HEK293T (cell line): Measurements from ENCODE around the gene SMC6.

Experiments
- CTCF ChIA-PET: fragments of 350-600 bp; formaldehyde crosslinking; extraction: SDS; loops from one replicate; lab custom pipeline; 2021; ENCODE audit warnings: antibody characterized with exemption, inconsistent platforms; lab: Yijun Ruan, JAX
- POLR2A ChIA-PET: fragments of 350-600 bp; formaldehyde crosslinking; extraction: SDS; loops from one replicate; lab custom pipeline; 2020; ENCODE audit warnings: antibody characterized with exemption, inconsistent platforms; lab: Yijun Ruan, JAX
- DNase-seq: peaks from one replicate; pipeline ENCODE4 v3.0.0; 2012; ENCODE audit warnings: mixed read lengths; ENCODE audit errors: extremely low spot score
- ARNT ChIP-seq: fragments of 450-650 bp; IDR thresholded peaks from 2 replicates; pipeline ENCODE4 v1.6.1; 2017; ENCODE audit warnings: mild to moderate bottlenecking
- BHLHE40 ChIP-seq: fragments of 450-650 bp; IDR thresholded peaks from 2 replicates; pipeline ENCODE4 v1.6.1; 2016; ENCODE audit warnings: mild to moderate bottlenecking, moderate library complexity, borderline replicate concordance
- CTBP1 ChIP-seq: fragments of 450-650 bp; IDR thresholded peaks from 2 replicates; pipeline ENCODE4 v1.6.1; 2016; ENCODE audit warnings: borderline replicate concordance
- ELF4 ChIP-seq: fragments of 450-650 bp; IDR thresholded peaks from 2 replicates; pipeline ENCODE4 v1.6.1; 2017; ENCODE audit warnings: antibody characterized with exemption
- FOXA1 ChIP-seq: fragments of 450-650 bp; IDR thresholded peaks from 2 replicates; pipeline ENCODE4 v1.6.1; 2016; ENCODE audit warnings: mild to moderate bottlenecking
- FOXK2 ChIP-seq: fragments of 450-650 bp; IDR thresholded peaks from 2 replicates; pipeline ENCODE4 v1.6.1; 2016; ENCODE audit warnings: mild to moderate bottlenecking
- FOXM1 ChIP-seq: fragments of 450-650 bp; IDR thresholded peaks from 2 replicates; pipeline ENCODE4 v1.6.1; 2017; ENCODE audit warnings: mild to moderate bottlenecking, borderline replicate concordance
- HDGF ChIP-seq: fragments of 450-650 bp; IDR thresholded peaks from 2 replicates; pipeline ENCODE4 v1.6.1; 2017; ENCODE audit warnings: antibody characterized with exemption, borderline replicate concordance
- L3MBTL2 ChIP-seq: fragments of 450-650 bp; conservative IDR thresholded peaks from 2 replicates; pipeline ENCODE4 v1.6.1; 2016; ENCODE audit warnings: mild to moderate bottlenecking
- LEF1 ChIP-seq: fragments of 450-650 bp; IDR thresholded peaks from 2 replicates; pipeline ENCODE4 v1.6.1; 2017; ENCODE audit warnings: mild to moderate bottlenecking, borderline replicate concordance
- NFRKB ChIP-seq: fragments of 450-650 bp; IDR thresholded peaks from 2 replicates; pipeline ENCODE4 v1.6.1; 2016; ENCODE audit warnings: mild to moderate bottlenecking, moderate library complexity
- PKNOX1 ChIP-seq: fragments of 450-650 bp; IDR thresholded peaks from 2 replicates; pipeline ENCODE4 v1.6.1; 2016
- SP1 ChIP-seq: fragments of 450-650 bp; IDR thresholded peaks from 2 replicates; pipeline ENCODE4 v1.6.1; 2017
- SUZ12 ChIP-seq: fragments of 450-650 bp; IDR thresholded peaks from 2 replicates; pipeline ENCODE4 v1.6.1; 2016; ENCODE audit warnings: mild to moderate bottlenecking
- TARDBP ChIP-seq: fragments of 450-650 bp; IDR thresholded peaks from 2 replicates; pipeline ENCODE4 v1.6.1; 2016
- ZNF384 ChIP-seq: fragments of 450-650 bp; IDR thresholded peaks from 2 replicates; pipeline ENCODE4 v1.6.1; 2016

The SMC6 gene

GRCh38 chr2:17765398-17765797 is 11.8 kb upstream of the SMC6 start:
- no peak for DNase-seq
- ChIA-PET CTCF (no interaction called here), POLR2A (no interaction called here)
- TF ChIP-seq ELF4 (no peak), NFRKB (no peak), LEF1 (no peak), SP1 (no peak), BHLHE40 (no peak), FOXK2 (no peak), L3MBTL2 (no peak), ZNF384 (no peak), ARNT (no peak), TARDBP (no peak), CTBP1 (no peak), FOXA1 (no peak), FOXM1 (no peak), HDGF (no peak), SUZ12 (no peak), PKNOX1 (no peak)

GRCh38 chr2:17763641-17764333 is 10.2 kb upstream of the SMC6 start:
- no peak for DNase-seq
- ChIA-PET POLR2A (no interaction called here), CTCF (no interaction called here)
- TF ChIP-seq PKNOX1: no peak
- TF ChIP-seq CTBP1: no peak
- no peak for TF ChIP-seq L3MBTL2
- no peak for TF ChIP-seq NFRKB
- TF ChIP-seq BHLHE40: no peak
- no peak for TF ChIP-seq FOXM1
- TF ChIP-seq ELF4: no peak
- TF ChIP-seq TARDBP: no peak
- no peak for TF ChIP-seq SUZ12
- TF ChIP-seq LEF1: no peak
- no peak for TF ChIP-seq ZNF384
- no peak for TF ChIP-seq SP1
- no peak for TF ChIP-seq ARNT
- TF ChIP-seq FOXK2: no peak
- no peak for TF ChIP-seq FOXA1
- no peak for TF ChIP-seq HDGF

DNA sequence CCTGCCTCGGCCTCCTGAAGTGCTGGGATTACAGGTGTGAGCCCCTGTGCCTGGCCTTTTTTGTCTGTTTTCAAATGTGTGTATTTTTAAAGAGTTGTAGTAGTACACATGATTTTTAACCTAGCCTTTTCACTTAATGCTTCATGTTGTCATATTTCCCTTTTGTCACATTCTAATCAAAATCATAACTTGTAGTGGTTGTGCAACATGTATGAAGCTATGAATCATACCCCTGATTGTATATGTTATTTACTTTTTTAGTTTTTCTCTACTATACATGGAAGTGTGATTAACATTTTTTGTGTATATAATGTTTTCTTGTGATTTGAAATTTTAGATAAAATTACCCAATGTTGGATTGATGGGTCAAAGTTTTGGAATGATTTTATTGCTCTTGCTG is 8.8 kb upstream of the SMC6 start:
- ChIA-PET POLR2A (no interaction called here), CTCF (no interaction called here)
- DNase-seq: no peak
- TF ChIP-seq PKNOX1 (no peak), ARNT (no peak)

GRCh38 chr2:17759805-17760204 is 6.2 kb upstream of the SMC6 start:
- no peak for DNase-seq
- ChIA-PET POLR2A (no interaction called here), CTCF (no interaction called here)
- no peak for TF ChIP-seq HDGF
- TF ChIP-seq FOXM1: no peak
- no peak for TF ChIP-seq TARDBP
- no peak for TF ChIP-seq FOXK2
- no peak for TF ChIP-seq CTBP1
- TF ChIP-seq NFRKB: no peak
- no peak for TF ChIP-seq SP1
- TF ChIP-seq ARNT: no peak
- TF ChIP-seq PKNOX1: no peak
- TF ChIP-seq SUZ12: no peak

DNA sequence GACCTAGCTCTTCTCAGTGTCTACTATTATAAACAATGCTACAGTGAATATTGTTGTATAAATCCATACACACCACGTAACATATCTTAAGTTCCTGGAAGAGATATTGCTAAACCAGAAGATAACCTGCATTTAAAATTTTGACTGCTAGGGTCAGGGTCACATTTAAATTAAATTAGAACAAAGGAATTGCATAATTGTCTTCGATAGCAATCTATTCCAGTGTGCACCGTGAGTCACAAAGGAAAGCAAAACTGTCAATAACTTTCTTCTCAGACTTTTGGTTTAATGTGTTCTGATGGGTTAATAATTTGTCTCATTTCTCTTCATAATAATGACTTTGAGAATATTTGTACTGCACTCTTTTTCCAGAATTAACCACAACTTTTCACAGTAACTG is 4.5 kb upstream of the SMC6 start:
- TF ChIP-seq ZNF384 (no peak), FOXK2 (no peak), L3MBTL2 (no peak), CTBP1 (no peak), ARNT (no peak)
- POLR2A ChIA-PET: no interaction called here
- no peak for DNase-seq
- CTCF ChIA-PET: interaction anchor here (0.7 kb wide), 1 partner anchor 18 kb away, joined by 3 read pairs; no protein-coding TSS in a partner anchor

DNA sequence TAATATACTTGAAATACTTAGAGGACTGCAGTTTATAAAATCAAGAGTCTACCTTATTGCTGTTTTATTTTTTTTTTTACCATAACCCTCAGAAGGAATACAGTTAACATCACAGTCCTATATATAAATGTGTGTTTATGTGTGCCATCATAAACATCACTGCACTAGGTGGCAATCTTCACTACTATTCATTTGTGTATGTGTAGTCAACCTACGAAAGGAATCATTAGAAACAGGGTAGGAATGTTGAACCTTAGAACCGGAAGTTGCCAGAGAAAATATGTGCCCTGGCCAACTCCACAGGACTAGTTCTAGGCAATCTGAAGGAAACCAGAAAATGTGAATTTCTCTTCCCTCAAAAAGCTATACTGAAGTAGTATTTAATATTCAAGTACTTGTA is 3.7 kb upstream of the SMC6 start:
- ChIA-PET CTCF (no interaction called here), POLR2A (no interaction called here)
- no peak for DNase-seq
- TF ChIP-seq BHLHE40 (no peak), HDGF (no peak), FOXM1 (no peak), PKNOX1 (no peak), SP1 (no peak), ZNF384 (no peak), L3MBTL2 (no peak), FOXK2 (no peak), TARDBP (no peak), SUZ12 (no peak), LEF1 (no peak), NFRKB (no peak), CTBP1 (no peak), ARNT (no peak)
